AG04449 (cell line): ENCODE measurements around the gene NR2F1-AS1.

Experiments
- CTCF ChIA-PET: fragments of 350-600 bp; formaldehyde crosslinking; extraction: SDS; loops from one replicate; lab custom pipeline; 2021; ENCODE audit warnings: antibody characterized with exemption; lab: Yijun Ruan, JAX
- POLR2A ChIA-PET: fragments of 400-600, 350-600 bp; formaldehyde crosslinking; extraction: SDS; loops from one replicate; lab custom pipeline; 2020; ENCODE audit warnings: antibody characterized with exemption, inconsistent platforms; lab: Yijun Ruan, JAX
- DNase-seq: peaks from one replicate; pipeline ENCODE4 v3.0.0-alpha.2; 2010; ENCODE audit warnings: low read depth, low spot score
- H3K4me3 ChIP-seq: 2 replicates; pipeline ENCODE4 v1.5.1; 2011; ENCODE audit warnings: low read depth, mild to moderate bottlenecking, control low read depth, low read length
- CTCF ChIP-seq: IDR thresholded peaks from one replicate; pipeline ENCODE4 v1.5.1; 2011; ENCODE audit warnings: mild to moderate bottlenecking, moderate library complexity, low read length, control low read depth, inconsistent platforms; ENCODE audit not compliant: insufficient read depth; ENCODE audit errors: missing control alignments

NR2F1-AS1 gene

GRCh38 chr5:93583768-93584595 is 3.0 kb upstream of the NR2F1-AS1 start:
- ChIA-PET POLR2A (interaction anchor here (0.6 kb wide), 1 partner anchor 541 kb away, joined by 3 read pairs; no protein-coding TSS in a partner anchor), CTCF (interaction anchor here (0.9 to 2.0 kb wide), 4 partner anchors 23 to 216 kb away, joined by 3 to 16 read pairs (median 4); no protein-coding TSS in a partner anchor)
- peak overlapping the region; percentile 80 for H3K4me3 ChIP-seq
- no peak for DNase-seq
- TF ChIP-seq CTCF = no peak

- H3K4me3 ChIP-seq = peak overlapping the region; percentile 80
- CTCF ChIA-PET = interaction anchor here (0.9 to 2.0 kb wide), 3 partner anchors 24 to 217 kb away, joined by 3 to 16 read pairs (median 4); no protein-coding TSS in a partner anchor
- no peak for TF ChIP-seq CTCF
- no peak for DNase-seq
- POLR2A ChIA-PET = interaction anchor here (0.7 to 1.0 kb wide), 2 partner anchors 505 to 508 kb away, joined by 3 read pairs; no protein-coding TSS in a partner anchor
Measured at GRCh38 chr5:93583439-93583767, 2.4 kb upstream of the NR2F1-AS1 start.

GRCh38 chr5:93582677-93583438 is 1.8 kb upstream of the NR2F1-AS1 start, which contains the start of gene NR2F1:
Gene NR2F1, plus strand, starts transcription at chr5:93583222. Its CDS starts 1,802 bp downstream, at chr5:93585024.
- TF ChIP-seq CTCF = no peak
- DNase-seq = peak; percentile 85
- ChIA-PET POLR2A (interaction anchor here (0.6 to 1.0 kb wide), 4 partner anchors 218 to 919 kb away, joined by 3 read pairs; no protein-coding TSS in a partner anchor), CTCF (interaction anchor here (0.7 to 2.0 kb wide), 6 partner anchors 25 to 224 kb away, joined by 3 to 16 read pairs (median 4); no protein-coding TSS in a partner anchor)
- peak within 1 kb of the TSS; percentile 80 for H3K4me3 ChIP-seq

GRCh38 chr5:93582167-93582462 is 1.1 kb upstream of the NR2F1-AS1 start:
- ChIA-PET POLR2A (no interaction called here), CTCF (interaction anchor here (0.7 to 1.4 kb wide), 3 partner anchors 29 to 225 kb away, joined by 3 to 6 read pairs (median 3); no protein-coding TSS in a partner anchor)
- peak overlapping the region; percentile 80 for H3K4me3 ChIP-seq
- DNase-seq = no peak
- no peak for TF ChIP-seq CTCF

- POLR2A ChIA-PET = no interaction called here
- CTCF ChIA-PET = interaction anchor here (0.7 to 0.9 kb wide), 2 partner anchors 221 to 488 kb away, joined by 3 read pairs; no protein-coding TSS in a partner anchor
- no peak for TF ChIP-seq CTCF
- DNase-seq = no peak
- peak overlapping the region; percentile 80 for H3K4me3 ChIP-seq
Measured at GRCh38 chr5:93580063-93580926, 724 bp downstream of the NR2F1-AS1 start.
